Heart right ventricle (tissue), 16 donors: Measurements from ENCODE around the gene LAMA2. TPM values are rescaled to one million over a fixed set of nuclear protein-coding genes. Genes with fewer than 3 reads are reported as not detected.
A peak's percentile ranks its signal among the peaks of the same experiment; 100 is the strongest.

ENCODE experiments used
- ATAC-seq, 8 donors: fragments of 200-7000 bp; cut with Tn5 transposase; one replicate each; pipeline ENCODE4 v1.9.1; 2020; ENCODE audit warnings: mild to moderate bottlenecking in 8 of 8, moderate library complexity in 8 of 8, moderate number of reproducible peaks in 1 of 8
- DNase-seq, 2 donors: peaks; one replicate each; pipeline ENCODE4 v3.0.0-alpha.2; 2020
- H3K27ac ChIP-seq, 10 donors: fragments of 200-600 bp; sonication (generic) in 2 of 10; one replicate each; pipeline versions ENCODE4 v1.5.0 to v1.8.0; 2020 to 2022; ENCODE audit warnings: mild to moderate bottlenecking in 3 of 10
- H3K27me3 ChIP-seq, 7 donors: fragments of 200-600 bp; one replicate each; pipeline ENCODE4 v1.8.0; 2021 to 2022; ENCODE audit warnings: mild to moderate bottlenecking in 2 of 7
- H3K36me3 ChIP-seq, 9 donors: fragments of 200-600 bp; sonication (generic) in 1 of 9; one replicate each; pipeline versions ENCODE4 v1.5.0 to v1.8.0; 2020 to 2022; ENCODE audit warnings: mild to moderate bottlenecking in 2 of 9
- H3K4me1 ChIP-seq, 9 donors: fragments of 200-600 bp; sonication (generic) in 1 of 9; one replicate each; pipeline versions ENCODE4 v1.5.0 to v1.8.0; 2020 to 2022; ENCODE audit warnings: mild to moderate bottlenecking in 4 of 9
- H3K4me3 ChIP-seq, 10 donors: fragments of 200-600 bp; sonication (generic) in 2 of 10; one replicate each; pipeline versions ENCODE4 v1.5.0 to v1.8.0; 2020 to 2022; ENCODE audit warnings: mild to moderate bottlenecking in 7 of 10, moderate library complexity in 2 of 10
- H3K9me3 ChIP-seq, 11 donors: fragments of 200-600 bp in 10 of 11; sonication (generic) in 2 of 11; one replicate each; pipeline versions ENCODE4 v1.5.0 to v1.8.0; 2013 to 2022; ENCODE audit warnings: mild to moderate bottlenecking in 2 of 11, control low read depth in 1 of 11, moderate library complexity in 1 of 11
- CTCF ChIP-seq, 9 donors: fragments of 200-600 bp; sonication (generic) in 2 of 9; IDR thresholded peaks; one replicate each; pipeline versions ENCODE4 v1.5.0 to v1.8.0; 2021 to 2022; ENCODE audit warnings: antibody characterized with exemption in 9 of 9, mild to moderate bottlenecking in 5 of 9, moderate library complexity in 1 of 9
- WGBS, 2 donors: extraction: QIAGEN DNeasy Blood & Tissue Kit; methylation state at CpG; one replicate each; pipeline ENCODE4 v1.1.7; 2013; ENCODE audit warnings: inconsistent platforms in 1 of 2; 5-methylcytosine and 5-hydroxymethylcytosine counted together
- intact Hi-C, 10 donors: fragments of 100-400 bp; cut with DNase I; formaldehyde crosslinking; loops; one replicate each; pipeline versions ENCODE4 v1.11.1 to v1.14.2; 2022
- polyA plus RNA-seq, 2 donors: library from polyadenylated mRNA; stranded (reverse); fragments of 200-250 nt; gene quantifications; one replicate each; pipeline ENCODE4 v1.2.3, GENCODE V29; 2013
- total RNA-seq, 10 donors: library from RNA; stranded (reverse); fragmentation: NEBNext Ultra II Directional in 3 of 10; extraction: Animal tissue kit (Norgen Biotek cat#: 25700) in 3 of 10; gene quantifications; one replicate each; pipeline versions ENCODE4 v1.2.1 to v1.2.4, GENCODE V29; 2021 to 2023
- donor health status: Arrhythmogenic right ventricular cardiomyopathy.
- donor health status: ischemic (EF 13 %, LVEDD 7.1; RV severe dilation, severe dysfunction).
- donor health status: healthy with polysubstance abuse.
- donor health status: DM: no; HTN: yes; CAD: no.
- donor health status: DM: no; HTN: no; CAD: no.
- donor health status: ischemic (EF 25% LVEDD 6.9; RV normal size, moderate dysfunction).
- donor health status: ischemic (EF 25% LVEDD 5.7; RV mildly dilated, moderate dysfunction).
- donor health status: healthy.
- donor health status: DM: yes; HTN: yes; CAD: no.
- donor health status: Ischemic cardiomyopathy.
- donor health status: ischemic (EF 35%, LVEDD 5.7; RV mildly dilated, moderate dysfunction).
- donor health status: nonischemic (EF 11% LVEDD 7.7; RV severe dilation, severe dysfunction).
- donor health status: DM: yes; HTN: yes; CAD: no.
- donor health status: PGD.
- donor health status: ischemic (EF 29% LVEDD 5.4; RV normal size, mild dysfunction).
- donor health status: nonischemic (EF 23%, LVEDD 6.1; RV moderate dilation, normal function).

The LAMA2 gene
- total and polyA plus RNA-seq, 12 donors = 31.1 to 293 (median 223) TPM

GRCh38 chr6:129287231-129288177 lies 404.6 kb downstream of the LAMA2 start:
- TF ChIP-seq CTCF (IDR thresholded peaks at IDR 0.05) = no peak
- Histone ChIP-seq H3K9me3 (no peaks in the 10 kb centered on the region), H3K27ac (no peak overlapping the region), H3K36me3 (peaks cover 0 to 55% (median 21%) of the 10 kb centered on the region in 9 donors), H3K4me1 (peaks cover 0 to 20% (median 10%) of the 10 kb centered on the region in 9 donors), H3K4me3 (no peak overlapping the region), H3K27me3 (no peaks in the 10 kb centered on the region)
- peak in 1 of 8 donors; percentile 22 for ATAC-seq
- DNase-seq = no peak
- 82 to 87% methylated on average over 7 of the region's 7 CpGs for WGBS, 2 donors
- intact Hi-C loops = no loop called here

- 100% methylated on average over 1 of the region's 1 CpG for WGBS, 2 donors
- Histone ChIP-seq H3K9me3 (no peaks in the 10 kb centered on the region), H3K27me3 (no peaks in the 10 kb centered on the region), H3K4me1 (peaks cover 0 to 7% (median 0%) of the 10 kb centered on the region in 9 donors), H3K27ac (no peak overlapping the region), H3K36me3 (peaks cover 0 to 70% (median 32%) of the 10 kb centered on the region in 9 donors), H3K4me3 (no peak overlapping the region)
- no peak for DNase-seq
- intact Hi-C loops = no loop called here
- TF ChIP-seq CTCF (IDR thresholded peaks at IDR 0.05) = no peak
- no peak for ATAC-seq
Observed at GRCh38 chr6:129289442-129289841, 406.5 kb downstream of the LAMA2 start.

GRCh38 chr6:129292836-129293235 lies 409.9 kb downstream of the LAMA2 start:
- Histone ChIP-seq H3K4me3 (no peak overlapping the region), H3K27me3 (no peaks in the 10 kb centered on the region), H3K4me1 (peaks cover 0 to 10% (median 0%) of the 10 kb centered on the region in 9 donors), H3K27ac (no peak overlapping the region), H3K36me3 (peaks cover 0 to 79% (median 35%) of the 10 kb centered on the region in 9 donors), H3K9me3 (no peaks in the 10 kb centered on the region)
- ATAC-seq = peak in 2 of 8 donors; percentile 10 to 60
- DNase-seq = no peak
- intact Hi-C loops = no loop called here
- WGBS, 2 donors = 94 to 95% methylated on average over 15 of the region's 15 CpGs
- TF ChIP-seq CTCF (IDR thresholded peaks at IDR 0.05) = no peak

- no peaks in the 10 kb centered on the region for H3K27me3 ChIP-seq
- H3K27ac ChIP-seq = peak overlapping the region in 2 of 10 donors; percentile 20 to 37
- no peak for TF ChIP-seq CTCF (IDR thresholded peaks at IDR 0.05)
- peak in 3 of 8 donors; percentile 10 to 52 (median 50) for ATAC-seq
- no peak overlapping the region for H3K4me3 ChIP-seq
- 72 to 80% methylated on average over 5 of the region's 5 CpGs for WGBS, 2 donors
- H3K9me3 ChIP-seq = no peaks in the 10 kb centered on the region
- intact Hi-C loops = no loop called here
- peaks cover 0 to 80% (median 32%) of the 10 kb centered on the region in 9 donors for H3K36me3 ChIP-seq
- peaks cover 0 to 24% (median 0%) of the 10 kb centered on the region in 9 donors for H3K4me1 ChIP-seq
- no peak for DNase-seq
Observed at GRCh38 chr6:129297592-129297991, 414.7 kb downstream of the LAMA2 start.
